A673 (cell line): ENCODE results near the gene SOX1. TPM values are rescaled to one million over a fixed set of nuclear protein-coding genes. Genes with fewer than 3 reads are reported as not detected.

Source experiments
- BruUV-seq: library from RNA; stranded (reverse); fragments of 400-500 nt; replicated peaks from 2 replicates; lab custom pipeline; 2021; lab: Mats Ljungman, UMichigan
- CTCF ChIA-PET: fragments of 300-600 bp; sonication (Branson Sonifier 250); formaldehyde crosslinking; loops from one replicate; lab custom pipeline; 2022; ENCODE audit warnings: antibody characterized with exemption; lab: Charles Lee
- POLR2A ChIA-PET: fragments of 300-600 bp; sonication (Branson Sonifier 250); formaldehyde crosslinking; loops from one replicate; lab custom pipeline; 2022; ENCODE audit warnings: antibody characterized with exemption; ENCODE audit not compliant: low non-redundant PET; lab: Charles Lee
- DNase-seq: peaks from one replicate; pipeline ENCODE4 v3.0.0-alpha.2; 2015; ENCODE audit warnings: low spot score
- H3K27ac ChIP-seq: fragments of 200-600 bp; sonication (generic); 2 replicates; pipeline ENCODE4 v1.5.1; 2016; ENCODE audit warnings: mixed run types, low read depth, mild to moderate bottlenecking, mixed read lengths, antibody characterized with exemption, low read length; ENCODE audit not compliant: poor library complexity, severe bottlenecking
- H3K27me3 ChIP-seq: fragments of 200-600 bp; sonication (generic); replicated peaks from 2 replicates; pipeline ENCODE4 v1.6.1; 2017; ENCODE audit warnings: mixed run types, low read depth, mild to moderate bottlenecking, mixed read lengths, antibody characterized with exemption, low read length; ENCODE audit not compliant: insufficient read depth, poor library complexity
- H3K36me3 ChIP-seq: fragments of 200-600 bp; sonication (generic); 2 replicates; pipeline ENCODE4 v1.6.1; 2016; ENCODE audit warnings: mixed run types, mild to moderate bottlenecking, mixed read lengths, antibody characterized with exemption, low read length; ENCODE audit not compliant: insufficient read depth, poor library complexity, severe bottlenecking
- H3K4me1 ChIP-seq: fragments of 200-600 bp; sonication (generic); 2 replicates; pipeline ENCODE4 v1.6.1; 2017; ENCODE audit warnings: mixed run types, mild to moderate bottlenecking, mixed read lengths, antibody characterized with exemption, low read length; ENCODE audit not compliant: insufficient read depth, poor library complexity, severe bottlenecking
- H3K4me3 ChIP-seq: fragments of 200-600 bp; sonication (generic); 2 replicates; pipeline ENCODE4 v1.5.1; 2016; ENCODE audit warnings: low read depth, mixed run types, mild to moderate bottlenecking, mixed read lengths, low read length; ENCODE audit not compliant: poor library complexity, severe bottlenecking
- H3K9me3 ChIP-seq: fragments of 200-600 bp; sonication (generic); 2 replicates; pipeline ENCODE4 v1.6.1; 2016; ENCODE audit warnings: mixed run types, low read depth, mild to moderate bottlenecking, mixed read lengths, antibody characterized with exemption, low read length; ENCODE audit not compliant: poor library complexity, severe bottlenecking
- EZH2 ChIP-seq: fragments of 200-600 bp; sonication (generic); IDR thresholded peaks from 2 replicates; pipeline ENCODE4 v1.6.1; 2017; ENCODE audit warnings: borderline replicate concordance, low read depth, mild to moderate bottlenecking, mixed read lengths, antibody characterized with exemption, low read length; ENCODE audit not compliant: poor library complexity, severe bottlenecking
- intact Hi-C: fragments of 100-400 bp; cut with micrococcal nuclease; formaldehyde crosslinking; loops from one replicate; pipeline ENCODE4 v1.10.0; 2022; ENCODE audit not compliant: unreplicated experiment
- total RNA-seq: library from RNA; stranded (reverse); gene quantifications from 2 replicates; pipeline ENCODE4 v1.2.3, GENCODE V29; 2021
- TF ChIP-seq, protein P1 (sequence below): fragments of 300-800, 200-600 bp; sonication (generic); conservative IDR thresholded peaks from 2 replicates; pipeline ENCODE4 v1.5.1; 2017; ENCODE audit warnings: low read depth, mild to moderate bottlenecking, antibody characterized with exemption, low read length, moderate library complexity, mixed read lengths

Gene SOX1
- total RNA-seq, 1 experiment from 2014 or later, result 56.6 TPM

DNA sequence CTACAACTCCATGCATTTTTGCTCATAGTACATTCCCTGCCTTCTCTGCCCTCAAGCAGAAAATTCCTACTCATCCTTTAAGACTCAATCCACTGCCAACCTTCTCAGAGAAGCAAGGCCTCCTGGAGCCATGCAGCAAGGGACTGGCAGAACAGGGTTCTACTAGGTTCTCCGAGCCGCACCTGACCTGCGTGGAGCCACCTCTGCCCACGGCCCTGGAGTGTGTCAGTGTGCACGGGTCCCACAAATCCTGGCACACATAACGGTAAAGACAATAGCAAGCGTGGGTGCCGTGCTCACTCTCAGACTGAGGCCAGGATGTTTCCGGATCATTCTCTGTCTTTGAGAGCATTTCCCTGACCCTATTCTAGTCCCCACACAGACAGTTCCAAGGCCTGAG is 30.0 kb downstream of the SOX1 start:
- H3K4me1 ChIP-seq, result peaks cover 62% of the 10 kb centered on the region
- no peaks in the 10 kb centered on the region for H3K27me3 ChIP-seq
- CTCF ChIA-PET, result no interaction called here
- POLR2A ChIA-PET, result no interaction called here
- H3K36me3 ChIP-seq, result no peaks in the 10 kb centered on the region
- BruUV-seq, result TSS peak; percentile 93
- DNase-seq, result peak; percentile 21
- peak overlapping the region; percentile 96 for H3K27ac ChIP-seq
- no peaks in the 10 kb centered on the region for H3K9me3 ChIP-seq
- intact Hi-C loops, result loop anchor here (5.0 kb wide), 1 partner anchor 510 kb away; no protein-coding TSS in a partner anchor
- no peak for TF ChIP-seq EZH2
- TF ChIP-seq, protein P1, sequence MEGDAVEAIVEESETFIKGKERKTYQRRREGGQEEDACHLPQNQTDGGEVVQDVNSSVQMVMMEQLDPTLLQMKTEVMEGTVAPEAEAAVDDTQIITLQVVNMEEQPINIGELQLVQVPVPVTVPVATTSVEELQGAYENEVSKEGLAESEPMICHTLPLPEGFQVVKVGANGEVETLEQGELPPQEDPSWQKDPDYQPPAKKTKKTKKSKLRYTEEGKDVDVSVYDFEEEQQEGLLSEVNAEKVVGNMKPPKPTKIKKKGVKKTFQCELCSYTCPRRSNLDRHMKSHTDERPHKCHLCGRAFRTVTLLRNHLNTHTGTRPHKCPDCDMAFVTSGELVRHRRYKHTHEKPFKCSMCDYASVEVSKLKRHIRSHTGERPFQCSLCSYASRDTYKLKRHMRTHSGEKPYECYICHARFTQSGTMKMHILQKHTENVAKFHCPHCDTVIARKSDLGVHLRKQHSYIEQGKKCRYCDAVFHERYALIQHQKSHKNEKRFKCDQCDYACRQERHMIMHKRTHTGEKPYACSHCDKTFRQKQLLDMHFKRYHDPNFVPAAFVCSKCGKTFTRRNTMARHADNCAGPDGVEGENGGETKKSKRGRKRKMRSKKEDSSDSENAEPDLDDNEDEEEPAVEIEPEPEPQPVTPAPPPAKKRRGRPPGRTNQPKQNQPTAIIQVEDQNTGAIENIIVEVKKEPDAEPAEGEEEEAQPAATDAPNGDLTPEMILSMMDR, result no peak
- H3K4me3 ChIP-seq, result peak overlapping the region; percentile 3

DNA sequence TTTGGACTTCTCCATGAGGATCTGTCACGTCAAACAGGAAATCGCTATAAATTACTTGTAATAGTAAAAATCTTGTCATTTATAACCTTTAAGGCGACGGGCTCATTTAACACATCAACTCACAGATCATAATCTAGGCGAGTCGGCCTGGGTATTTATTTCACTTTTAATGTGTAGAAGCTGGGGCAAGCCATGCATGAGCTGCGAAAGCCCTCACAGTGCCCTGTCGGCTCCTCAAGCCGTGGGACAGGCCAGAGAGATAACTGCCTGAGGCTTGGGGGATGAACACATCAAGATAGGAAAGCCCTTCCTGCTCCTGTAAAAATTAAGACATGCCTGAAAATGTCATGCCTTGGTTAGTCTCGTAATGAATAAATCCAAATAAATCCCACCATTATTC is 30.8 kb downstream of the SOX1 start:
- no TSS peak for BruUV-seq
- Histone ChIP-seq H3K4me3 (peak overlapping the region; percentile 3), H3K36me3 (no peaks in the 10 kb centered on the region), H3K27ac (peak overlapping the region; percentile 96), H3K9me3 (no peaks in the 10 kb centered on the region), H3K27me3 (no peaks in the 10 kb centered on the region), H3K4me1 (peaks cover 61% of the 10 kb centered on the region)
- POLR2A ChIA-PET, result no interaction called here
- peak; percentile 92 for DNase-seq
- TF ChIP-seq, protein P1, result no peak
- TF ChIP-seq EZH2, result no peak
- intact Hi-C loops, result loop anchor here (5.0 kb wide), 1 partner anchor 510 kb away; no protein-coding TSS in a partner anchor
- CTCF ChIA-PET, result no interaction called here

DNA sequence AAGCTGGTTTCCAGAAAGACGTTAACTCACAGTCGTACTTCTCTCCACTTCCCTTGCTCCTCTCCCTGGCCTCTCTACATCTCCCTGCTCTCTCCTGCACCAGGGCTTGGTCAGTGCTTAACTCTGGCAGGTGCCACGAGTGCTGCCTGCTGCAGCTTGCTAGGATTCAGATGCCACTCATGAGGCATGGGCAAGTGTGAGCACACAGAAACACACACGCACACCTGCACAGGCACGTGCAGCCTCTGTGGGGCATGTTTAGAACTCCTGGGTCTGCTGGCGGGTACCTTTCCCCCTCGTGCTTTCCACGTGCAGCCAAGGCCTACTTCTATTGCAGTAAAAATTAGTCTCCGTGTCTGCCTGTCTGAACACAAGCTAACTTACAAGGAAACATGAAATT is 31.8 kb downstream of the SOX1 start:
- ChIA-PET CTCF (no interaction called here), POLR2A (no interaction called here)
- no peaks in the 10 kb centered on the region for H3K9me3 ChIP-seq
- no TSS peak for BruUV-seq
- H3K4me3 ChIP-seq, result no peak overlapping the region
- H3K36me3 ChIP-seq, result no peaks in the 10 kb centered on the region
- no peak for DNase-seq
- intact Hi-C loops, result loop anchor here (5.0 kb wide), 1 partner anchor 509 kb away; no protein-coding TSS in a partner anchor
- H3K27me3 ChIP-seq, result no peaks in the 10 kb centered on the region
- TF ChIP-seq, protein P1, result no peak
- no peak for TF ChIP-seq EZH2
- peak overlapping the region; percentile 96 for H3K27ac ChIP-seq
- peaks cover 69% of the 10 kb centered on the region for H3K4me1 ChIP-seq
